Vagina (tissue), 2 donors: ENCODE data around the gene SOX15. TPM values are rescaled to one million over a fixed set of nuclear protein-coding genes. Genes with fewer than 3 reads are reported as not detected.
A peak's percentile ranks its signal among the peaks of the same experiment; 100 is the strongest.
"Not testable (repeated sequence)": the region's sequence is repeated elsewhere in the genome, so short reads cannot be mapped to it uniquely, and the experiment has no call there.

Source experiments
- DNase-seq, 2 donors: peaks; one replicate each; pipeline ENCODE4 v3.0.0-alpha.2; 2017; ENCODE audit errors: extremely low spot score in 2 of 2
- H3K27ac ChIP-seq: fragments of 200-600 bp; sonication (generic); one replicate; pipeline ENCODE4 v1.5.1; 2019
- H3K27me3 ChIP-seq: fragments of 200-600 bp; sonication (generic); one replicate; pipeline ENCODE4 v1.5.1; 2019
- H3K36me3 ChIP-seq, 2 donors: fragments of 200-600 bp; sonication (generic); one replicate each; pipeline ENCODE4 v1.5.1; 2017 to 2019
- H3K4me1 ChIP-seq: fragments of 200-600 bp; sonication (generic); one replicate; pipeline ENCODE4 v1.5.1; 2019
- H3K4me3 ChIP-seq, 2 donors: fragments of 200-600 bp; sonication (generic); 1 replicate in 1 of 2; 2 replicates in 1 of 2; pipeline ENCODE4 v1.5.1; 2016 to 2019
- H3K9me3 ChIP-seq: fragments of 200-600 bp; sonication (generic); one replicate; pipeline ENCODE4 v1.5.1; 2019
- CTCF ChIP-seq, 3 experiments: fragments of 450-650 bp in 2 of 3; fragments of 200-600 bp in 1 of 3; sonication (generic) in 1 of 3; IDR thresholded peaks; one replicate each; pipeline ENCODE4 v1.5.1; 2017 to 2019; ENCODE audit warnings: antibody characterized with exemption in 3 of 3, mild to moderate bottlenecking in 2 of 3, moderate library complexity in 2 of 3
- POLR2A ChIP-seq, 2 donors: fragments of 450-650 bp; IDR thresholded peaks; one replicate each; pipeline ENCODE4 v1.6.1; 2017; ENCODE audit warnings: antibody characterized with exemption in 2 of 2, mild to moderate bottlenecking in 2 of 2, moderate library complexity in 2 of 2
- POLR2AphosphoS5 ChIP-seq, 2 donors: sonication (generic); formaldehyde crosslinking; IDR thresholded peaks; one replicate each; pipeline ENCODE4 v1.9.0; 2017; ENCODE audit warnings: antibody characterized with exemption in 2 of 2, mild to moderate bottlenecking in 2 of 2, low read depth in 1 of 2; ENCODE audit not compliant: insufficient read depth in 1 of 2
- intact Hi-C: fragments of 100-400 bp; cut with DNase I; formaldehyde crosslinking; loops from one replicate; pipeline ENCODE4 v1.15.1; 2023
- total RNA-seq: library from RNA; depleted of rRNA; stranded (reverse); fragments of >200 nt; gene quantifications from one replicate; pipeline ENCODE4 v1.2.3, GENCODE V29; 2016

SOX15 gene
- total RNA-seq, 1 donor from 2014 or later, result 44.4 TPM

- intact Hi-C loops, result loop anchor here (2.0 to 5.0 kb wide), 2 partner anchors 58 to 211 kb away; no protein-coding TSS in a partner anchor
- H3K4me1 ChIP-seq, result peaks cover 9% of the 10 kb centered on the region
- no peak for TF ChIP-seq CTCF (IDR thresholded peaks at IDR 0.05)
- TF ChIP-seq POLR2A (IDR thresholded peaks at IDR 0.05), result no peak
- TF ChIP-seq POLR2AphosphoS5 (IDR thresholded peaks at IDR 0.05; ENCODE audit: insufficient read depth in 1 of 2, low read depth in 1 of 2), result no peak
- H3K27me3 ChIP-seq, result no peaks in the 10 kb centered on the region
- no peaks in the 10 kb centered on the region for H3K36me3 ChIP-seq
- H3K9me3 ChIP-seq, result no peaks in the 10 kb centered on the region
- no peak for DNase-seq
- peak overlapping the region; percentile 93 for H3K27ac ChIP-seq
- peak overlapping the region in 1 of 2 donors; percentile 83 for H3K4me3 ChIP-seq
Observed at GRCh38 chr17:7626307-7626706, 36.4 kb upstream of the SOX15 start.

- not testable (repeated sequence) for H3K4me3 ChIP-seq, H3K9me3 ChIP-seq, DNase-seq, H3K36me3 ChIP-seq, H3K4me1 ChIP-seq, H3K27ac ChIP-seq, H3K27me3 ChIP-seq
- intact Hi-C loops, result loop anchor here (2.0 to 5.0 kb wide), 2 partner anchors 59 to 212 kb away; no protein-coding TSS in a partner anchor
Observed at GRCh38 chr17:7625749-7626148, 35.9 kb upstream of the SOX15 start.

- intact Hi-C loops, result no loop called here
- H3K36me3 ChIP-seq, result no peaks in the 10 kb centered on the region
- TF ChIP-seq CTCF (IDR thresholded peaks at IDR 0.05) (no peak), POLR2AphosphoS5 (IDR thresholded peaks at IDR 0.05; ENCODE audit: insufficient read depth in 1 of 2, low read depth in 1 of 2) (no peak), POLR2A (IDR thresholded peaks at IDR 0.05) (no peak)
Observed at GRCh38 chr17:7623661-7624060, 33.8 kb upstream of the SOX15 start.

GRCh38 chr17:7620835-7621234, 30.9 kb upstream of the SOX15 start:
- H3K9me3 ChIP-seq, result no peaks in the 10 kb centered on the region
- H3K27ac ChIP-seq, result no peak overlapping the region

More at GRCh38 chr17:7623661-7624060, 33.8 kb upstream of the SOX15 start:
- Histone ChIP-seq H3K27ac (no peak overlapping the region), H3K27me3 (no peaks in the 10 kb centered on the region), H3K4me3 (no peak overlapping the region), H3K4me1 (peaks cover 9% of the 10 kb centered on the region), H3K9me3 (no peaks in the 10 kb centered on the region)
- DNase-seq, result no peak

GRCh38 chr17:7618608-7619007, 28.7 kb upstream of the SOX15 start:
- DNase-seq, result no peak
- H3K27me3 ChIP-seq, result no peaks in the 10 kb centered on the region
- TF ChIP-seq POLR2A (IDR thresholded peaks at IDR 0.05) (no peak), CTCF (IDR thresholded peaks at IDR 0.05) (no peak), POLR2AphosphoS5 (IDR thresholded peaks at IDR 0.05; ENCODE audit: insufficient read depth in 1 of 2, low read depth in 1 of 2) (no peak)

More at GRCh38 chr17:7620835-7621234, 30.9 kb upstream of the SOX15 start:
- no peaks in the 10 kb centered on the region for H3K36me3 ChIP-seq
- no peak for TF ChIP-seq POLR2A (IDR thresholded peaks at IDR 0.05)
- TF ChIP-seq POLR2AphosphoS5 (IDR thresholded peaks at IDR 0.05; ENCODE audit: insufficient read depth in 1 of 2, low read depth in 1 of 2), result no peak
- TF ChIP-seq CTCF (IDR thresholded peaks at IDR 0.05), result no peak
- intact Hi-C loops, result no loop called here
- DNase-seq, result no peak
- no peaks in the 10 kb centered on the region for H3K27me3 ChIP-seq
- H3K4me3 ChIP-seq, result no peak overlapping the region
- H3K4me1 ChIP-seq, result no peaks in the 10 kb centered on the region

More at GRCh38 chr17:7618608-7619007, 28.7 kb upstream of the SOX15 start:
- no peak overlapping the region for H3K4me3 ChIP-seq
- peaks cover 12% of the 10 kb centered on the region for H3K4me1 ChIP-seq
- intact Hi-C loops, result no loop called here
- no peaks in the 10 kb centered on the region for H3K9me3 ChIP-seq
- H3K36me3 ChIP-seq, result no peaks in the 10 kb centered on the region
- H3K27ac ChIP-seq, result no peak overlapping the region
